ENCODE data around the gene IL19.

IL19 gene

DNA sequence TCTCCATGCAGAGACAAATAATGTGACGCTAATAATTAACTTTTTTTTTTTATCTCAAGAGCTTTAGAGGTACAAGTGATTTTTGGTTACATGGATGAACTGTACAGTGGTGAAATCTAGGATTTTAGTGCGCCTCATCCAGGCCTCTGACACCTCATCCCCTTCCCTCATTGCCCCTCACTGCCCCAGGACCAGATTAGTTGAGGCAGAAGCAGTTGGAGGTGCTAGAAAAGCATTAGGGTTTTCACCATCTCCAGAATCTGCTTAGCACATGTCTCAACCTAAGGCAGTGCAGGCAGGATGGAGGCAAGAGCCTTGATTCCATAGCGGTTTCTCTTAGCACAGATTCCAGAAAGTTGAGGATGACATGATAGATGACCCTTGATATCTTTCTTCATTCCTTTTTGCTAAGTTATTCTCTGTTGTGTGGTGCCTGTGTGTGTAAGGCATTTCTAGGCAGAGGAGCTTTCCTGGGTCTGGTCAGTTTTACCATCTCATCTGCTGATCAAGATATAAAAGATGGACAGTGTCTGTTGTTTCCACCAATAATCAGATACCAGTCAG, 18.0 kb downstream of the IL19 start (continued):
- TF ChIP-seq, protein P1, sequence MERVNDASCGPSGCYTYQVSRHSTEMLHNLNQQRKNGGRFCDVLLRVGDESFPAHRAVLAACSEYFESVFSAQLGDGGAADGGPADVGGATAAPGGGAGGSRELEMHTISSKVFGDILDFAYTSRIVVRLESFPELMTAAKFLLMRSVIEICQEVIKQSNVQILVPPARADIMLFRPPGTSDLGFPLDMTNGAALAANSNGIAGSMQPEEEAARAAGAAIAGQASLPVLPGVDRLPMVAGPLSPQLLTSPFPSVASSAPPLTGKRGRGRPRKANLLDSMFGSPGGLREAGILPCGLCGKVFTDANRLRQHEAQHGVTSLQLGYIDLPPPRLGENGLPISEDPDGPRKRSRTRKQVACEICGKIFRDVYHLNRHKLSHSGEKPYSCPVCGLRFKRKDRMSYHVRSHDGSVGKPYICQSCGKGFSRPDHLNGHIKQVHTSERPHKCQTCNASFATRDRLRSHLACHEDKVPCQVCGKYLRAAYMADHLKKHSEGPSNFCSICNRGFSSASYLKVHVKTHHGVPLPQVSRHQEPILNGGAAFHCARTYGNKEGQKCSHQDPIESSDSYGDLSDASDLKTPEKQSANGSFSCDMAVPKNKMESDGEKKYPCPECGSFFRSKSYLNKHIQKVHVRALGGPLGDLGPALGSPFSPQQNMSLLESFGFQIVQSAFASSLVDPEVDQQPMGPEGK (CRISPR knock-in tag; IDR thresholded peaks at IDR 0.05; ENCODE audit: borderline replicate concordance): no peak
- no peak for TF ChIP-seq TCF4 (CRISPR knock-in tag; IDR thresholded peaks at IDR 0.05; ENCODE audit: borderline replicate concordance)
- TF ChIP-seq, protein P2, sequence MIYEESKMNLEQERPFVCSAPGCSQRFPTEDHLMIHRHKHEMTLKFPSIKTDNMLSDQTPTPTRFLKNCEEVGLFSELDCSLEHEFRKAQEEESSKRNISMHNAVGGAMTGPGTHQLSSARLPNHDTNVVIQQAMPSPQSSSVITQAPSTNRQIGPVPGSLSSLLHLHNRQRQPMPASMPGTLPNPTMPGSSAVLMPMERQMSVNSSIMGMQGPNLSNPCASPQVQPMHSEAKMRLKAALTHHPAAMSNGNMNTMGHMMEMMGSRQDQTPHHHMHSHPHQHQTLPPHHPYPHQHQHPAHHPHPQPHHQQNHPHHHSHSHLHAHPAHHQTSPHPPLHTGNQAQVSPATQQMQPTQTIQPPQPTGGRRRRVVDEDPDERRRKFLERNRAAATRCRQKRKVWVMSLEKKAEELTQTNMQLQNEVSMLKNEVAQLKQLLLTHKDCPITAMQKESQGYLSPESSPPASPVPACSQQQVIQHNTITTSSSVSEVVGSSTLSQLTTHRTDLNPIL (CRISPR knock-in tag; IDR thresholded peaks at IDR 0.05; ENCODE audit: low read depth): no peak
- TF ChIP-seq ESRRG (CRISPR knock-in tag; IDR thresholded peaks at IDR 0.05): no peak

- TF ChIP-seq OSR1 (CRISPR knock-in tag; IDR thresholded peaks at IDR 0.05) (no peak), ZNF8 (CRISPR knock-in tag; IDR thresholded peaks at IDR 0.05) (no peak), PPARA (CRISPR knock-in tag; IDR thresholded peaks at IDR 0.05; ENCODE audit: borderline replicate concordance) (no peak), BACH2 (CRISPR knock-in tag; IDR thresholded peaks at IDR 0.05; ENCODE audit: borderline replicate concordance) (no peak), GLIS3 (CRISPR knock-in tag; IDR thresholded peaks at IDR 0.05) (no peak), ZFP30 (CRISPR knock-in tag; IDR thresholded peaks at IDR 0.05) (no peak), ARNTL (CRISPR knock-in tag; IDR thresholded peaks at IDR 0.05; ENCODE audit: borderline replicate concordance, low read depth) (no peak), SNAI2 (CRISPR knock-in tag; IDR thresholded peaks at IDR 0.05) (no peak), ISL1 (CRISPR knock-in tag; IDR thresholded peaks at IDR 0.05) (no peak), ESRRG (CRISPR knock-in tag; IDR thresholded peaks at IDR 0.05) (no peak), CSDC2 (CRISPR knock-in tag; IDR thresholded peaks at IDR 0.05) (no peak), TOX (CRISPR knock-in tag; IDR thresholded peaks at IDR 0.05; ENCODE audit: borderline replicate concordance) (no peak), ZFP3 (CRISPR knock-in tag; IDR thresholded peaks at IDR 0.05) (no peak), ZC3H10 (CRISPR knock-in tag; IDR thresholded peaks at IDR 0.05) (no peak), ZNF565 (CRISPR knock-in tag; conservative IDR thresholded peaks at IDR 0.05; ENCODE audit: low read depth) (no peak)
- TF ChIP-seq, protein P2 (CRISPR knock-in tag; IDR thresholded peaks at IDR 0.05; ENCODE audit: low read depth): no peak
- no peak for ATAC-seq
Observed at GRCh38 chr1:206790502-206791250, 20.1 kb downstream of the IL19 start.

DNA sequence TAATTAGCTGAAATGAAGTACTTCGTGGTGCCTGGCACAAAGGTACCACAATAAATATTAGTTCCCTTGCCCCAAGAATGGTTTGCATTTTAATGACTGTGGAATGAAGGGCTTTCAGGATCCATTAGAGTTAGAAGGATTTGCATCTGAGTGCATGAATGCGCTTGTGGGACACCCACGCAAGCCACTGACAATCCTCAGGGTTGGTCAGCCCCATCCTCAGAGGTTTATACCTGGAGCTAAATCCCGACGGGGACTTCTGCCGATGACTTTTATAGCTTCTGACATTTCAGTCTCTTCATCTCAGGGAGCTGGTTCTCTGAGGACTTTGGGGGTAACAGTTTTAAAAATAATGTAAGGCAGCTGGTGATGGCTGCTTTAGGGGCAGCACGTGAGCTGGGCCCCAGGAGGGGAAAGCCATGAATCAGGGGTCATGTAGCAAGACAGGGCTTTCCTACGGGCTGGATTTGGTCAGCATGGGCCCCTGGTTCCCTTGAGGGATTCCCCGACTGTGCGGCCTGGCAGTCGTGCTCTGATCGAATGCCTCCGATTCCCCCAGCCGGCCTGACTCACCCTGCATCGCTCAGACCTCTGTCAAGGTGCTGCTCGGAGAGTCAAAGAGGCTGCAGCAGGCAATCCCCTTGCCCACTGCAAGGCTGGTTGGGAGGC, 22.5 kb downstream of the IL19 start:
- no peak for ATAC-seq
- TF ChIP-seq ZNF8 (CRISPR knock-in tag; IDR thresholded peaks at IDR 0.05) (no peak), ARNTL (CRISPR knock-in tag; IDR thresholded peaks at IDR 0.05; ENCODE audit: borderline replicate concordance, low read depth) (no peak)

DNA sequence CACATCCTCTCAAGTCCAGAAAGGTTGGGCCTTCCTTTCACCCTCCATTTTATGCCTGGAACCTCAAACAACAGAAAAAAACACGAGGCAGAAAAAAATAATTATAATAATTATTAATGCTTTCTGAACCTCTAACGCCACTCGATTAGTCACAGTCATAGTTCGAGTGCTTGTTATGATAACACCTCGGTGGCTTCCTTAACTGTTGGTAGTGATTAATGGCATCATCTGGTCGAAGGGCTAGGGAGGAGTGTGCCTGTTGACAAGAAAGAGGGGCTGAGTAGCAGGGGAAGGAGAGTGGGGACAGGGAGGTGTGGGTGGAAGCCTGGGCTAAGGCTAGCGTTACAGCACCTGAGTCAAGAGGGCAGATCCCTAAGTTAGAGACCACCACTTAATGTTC, 23.0 kb downstream of the IL19 start:
- no peak for ATAC-seq
- TF ChIP-seq PPARA (CRISPR knock-in tag; IDR thresholded peaks at IDR 0.05; ENCODE audit: borderline replicate concordance) (no peak), CSDC2 (CRISPR knock-in tag; IDR thresholded peaks at IDR 0.05) (no peak), ZNF565 (CRISPR knock-in tag; conservative IDR thresholded peaks at IDR 0.05; ENCODE audit: low read depth) (no peak), TOX (CRISPR knock-in tag; IDR thresholded peaks at IDR 0.05; ENCODE audit: borderline replicate concordance) (no peak)

GRCh38 chr1:206794294-206794908, 23.8 kb downstream of the IL19 start:
- ATAC-seq: no peak
- TF ChIP-seq CSDC2 (CRISPR knock-in tag; IDR thresholded peaks at IDR 0.05) (no peak), OSR1 (CRISPR knock-in tag; IDR thresholded peaks at IDR 0.05) (no peak), ZFP30 (CRISPR knock-in tag; IDR thresholded peaks at IDR 0.05) (no peak), ISL1 (CRISPR knock-in tag; IDR thresholded peaks at IDR 0.05) (no peak), PPARA (CRISPR knock-in tag; IDR thresholded peaks at IDR 0.05; ENCODE audit: borderline replicate concordance) (no peak), TOX (CRISPR knock-in tag; IDR thresholded peaks at IDR 0.05; ENCODE audit: borderline replicate concordance) (no peak), RARB (CRISPR knock-in tag; IDR thresholded peaks at IDR 0.05) (no peak), ARNTL (CRISPR knock-in tag; IDR thresholded peaks at IDR 0.05; ENCODE audit: borderline replicate concordance, low read depth) (no peak), CSRNP3 (CRISPR knock-in tag; IDR thresholded peaks at IDR 0.05) (no peak), ZC3H10 (CRISPR knock-in tag; IDR thresholded peaks at IDR 0.05) (no peak), ZFP3 (CRISPR knock-in tag; IDR thresholded peaks at IDR 0.05) (no peak), GLIS3 (CRISPR knock-in tag; IDR thresholded peaks at IDR 0.05) (no peak), ESRRG (CRISPR knock-in tag; IDR thresholded peaks at IDR 0.05) (no peak)
- TF ChIP-seq, protein P3, sequence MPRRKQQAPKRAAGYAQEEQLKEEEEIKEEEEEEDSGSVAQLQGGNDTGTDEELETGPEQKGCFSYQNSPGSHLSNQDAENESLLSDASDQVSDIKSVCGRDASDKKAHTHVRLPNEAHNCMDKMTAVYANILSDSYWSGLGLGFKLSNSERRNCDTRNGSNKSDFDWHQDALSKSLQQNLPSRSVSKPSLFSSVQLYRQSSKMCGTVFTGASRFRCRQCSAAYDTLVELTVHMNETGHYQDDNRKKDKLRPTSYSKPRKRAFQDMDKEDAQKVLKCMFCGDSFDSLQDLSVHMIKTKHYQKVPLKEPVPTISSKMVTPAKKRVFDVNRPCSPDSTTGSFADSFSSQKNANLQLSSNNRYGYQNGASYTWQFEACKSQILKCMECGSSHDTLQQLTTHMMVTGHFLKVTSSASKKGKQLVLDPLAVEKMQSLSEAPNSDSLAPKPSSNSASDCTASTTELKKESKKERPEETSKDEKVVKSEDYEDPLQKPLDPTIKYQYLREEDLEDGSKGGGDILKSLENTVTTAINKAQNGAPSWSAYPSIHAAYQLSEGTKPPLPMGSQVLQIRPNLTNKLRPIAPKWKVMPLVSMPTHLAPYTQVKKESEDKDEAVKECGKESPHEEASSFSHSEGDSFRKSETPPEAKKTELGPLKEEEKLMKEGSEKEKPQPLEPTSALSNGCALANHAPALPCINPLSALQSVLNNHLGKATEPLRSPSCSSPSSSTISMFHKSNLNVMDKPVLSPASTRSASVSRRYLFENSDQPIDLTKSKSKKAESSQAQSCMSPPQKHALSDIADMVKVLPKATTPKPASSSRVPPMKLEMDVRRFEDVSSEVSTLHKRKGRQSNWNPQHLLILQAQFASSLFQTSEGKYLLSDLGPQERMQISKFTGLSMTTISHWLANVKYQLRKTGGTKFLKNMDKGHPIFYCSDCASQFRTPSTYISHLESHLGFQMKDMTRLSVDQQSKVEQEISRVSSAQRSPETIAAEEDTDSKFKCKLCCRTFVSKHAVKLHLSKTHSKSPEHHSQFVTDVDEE (CRISPR knock-in tag; IDR thresholded peaks at IDR 0.05): no peak
